ES-I3 (cell line): ENCODE measurements around the gene DDAH1.

ENCODE experiments used
- H3K36me3 ChIP-seq: 2 replicates; pipeline ENCODE4 v1.6.1; 2013; ENCODE audit warnings: mild to moderate bottlenecking, low read length, control low read depth, moderate library complexity; ENCODE audit not compliant: insufficient read depth
- H3K4me1 ChIP-seq: 2 replicates; pipeline ENCODE4 v1.6.1; 2013; ENCODE audit warnings: mild to moderate bottlenecking, control low read depth, low read length; ENCODE audit not compliant: insufficient read depth
- H3K9ac ChIP-seq: 2 replicates; pipeline ENCODE4 v1.6.1; 2013; ENCODE audit warnings: low read depth, mild to moderate bottlenecking, low read length, moderate library complexity
- H3K9me3 ChIP-seq: 2 replicates; pipeline ENCODE4 v1.6.1; 2013; ENCODE audit warnings: mild to moderate bottlenecking, low read length, moderate library complexity; ENCODE audit not compliant: control insufficient read depth, insufficient read depth

Gene DDAH1

GRCh38 chr1:85462931-85463649 lies 1.9 kb downstream of the DDAH1 start:
- no peaks in the 10 kb centered on the region for H3K36me3 ChIP-seq
- H3K4me1 ChIP-seq: peaks cover 16% of the 10 kb centered on the region
- H3K9me3 ChIP-seq: no peaks in the 10 kb centered on the region
- peak overlapping the region; percentile 87; the same call in 1 of the 2 replicates for H3K9ac ChIP-seq

DNA sequence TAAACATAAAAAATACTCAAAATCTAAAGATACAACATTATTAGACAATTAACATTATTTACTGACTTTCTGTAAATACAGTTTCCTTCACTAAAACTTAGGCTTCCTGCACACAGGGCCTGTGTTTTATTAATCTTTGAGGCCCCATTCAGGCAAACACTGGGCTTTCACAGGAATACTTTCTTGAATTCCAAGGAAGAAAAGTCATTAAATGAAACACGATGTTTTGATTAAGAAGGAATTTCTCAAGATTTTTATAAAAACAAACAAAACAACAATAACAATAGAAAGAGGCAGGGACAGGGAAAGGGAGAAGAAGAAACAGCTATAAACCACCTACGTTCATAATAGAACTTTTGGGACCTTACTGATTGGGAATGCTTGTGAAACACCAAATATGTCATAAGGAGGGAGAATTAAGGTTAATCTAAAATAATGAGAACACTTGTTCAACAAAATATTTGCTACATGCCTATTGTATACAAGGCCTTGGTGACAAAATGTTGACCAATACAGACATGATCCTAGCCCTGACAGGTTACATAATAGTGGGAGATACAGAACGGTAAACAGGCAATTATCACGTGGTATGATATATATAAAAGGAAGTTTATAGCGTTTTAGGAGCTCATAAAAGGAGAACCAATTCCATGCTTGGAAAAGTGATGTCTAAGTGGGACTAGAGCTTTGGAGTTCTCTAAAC lies 3.6 kb downstream of the DDAH1 start:
- Histone ChIP-seq H3K9me3 (no peaks in the 10 kb centered on the region), H3K9ac (no peak overlapping the region), H3K4me1 (peaks cover 16% of the 10 kb centered on the region), H3K36me3 (no peaks in the 10 kb centered on the region)

DNA sequence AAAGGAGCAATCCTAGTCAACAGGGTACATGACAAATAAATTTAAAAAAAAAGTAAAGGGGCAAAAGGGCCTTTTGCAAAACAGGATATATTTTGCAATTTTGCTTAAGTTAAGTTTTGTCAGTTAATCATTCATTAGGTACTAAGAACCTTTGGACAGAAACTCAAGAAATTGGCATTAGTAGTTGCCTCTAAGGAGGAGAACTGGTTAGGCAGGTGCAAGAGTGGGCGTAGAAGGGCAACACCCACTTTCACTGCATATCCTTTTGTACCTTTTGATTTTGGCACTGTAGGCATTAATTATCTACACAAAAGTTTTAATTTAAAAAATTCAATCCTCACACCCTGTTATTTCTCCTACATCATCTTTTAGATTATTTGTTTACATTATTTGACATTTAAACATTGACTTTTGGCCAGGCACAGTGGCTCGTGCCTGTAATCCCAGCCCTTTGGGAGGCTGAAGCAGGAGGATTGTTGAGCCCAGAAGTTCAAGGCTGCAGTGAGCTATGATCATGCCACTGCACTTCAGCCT lies 4.3 kb downstream of the DDAH1 start:
- H3K9ac ChIP-seq: no peak overlapping the region
- no peaks in the 10 kb centered on the region for H3K9me3 ChIP-seq
- peaks cover 16% of the 10 kb centered on the region for H3K4me1 ChIP-seq
- no peaks in the 10 kb centered on the region for H3K36me3 ChIP-seq

DNA sequence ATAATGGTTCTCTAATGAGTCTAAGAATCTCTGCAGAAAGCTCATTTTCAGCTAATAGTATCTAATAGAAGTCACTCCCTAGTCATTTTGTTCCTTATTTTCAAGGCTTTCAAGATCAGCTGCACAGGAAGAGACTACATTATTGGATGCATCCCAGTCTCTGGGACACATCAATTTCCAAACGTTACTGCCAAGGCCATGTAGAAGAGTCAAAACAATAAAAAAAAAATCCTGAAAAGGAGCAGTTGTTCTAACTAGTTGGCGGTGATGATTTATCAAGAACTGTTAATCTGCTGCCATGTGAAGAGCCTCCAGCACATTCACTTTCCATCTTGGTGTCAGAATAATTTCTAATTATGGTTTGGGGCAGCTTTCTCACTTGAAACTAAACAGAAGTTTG lies 5.7 kb downstream of the DDAH1 start:
- no peaks in the 10 kb centered on the region for H3K9me3 ChIP-seq
- no peak overlapping the region for H3K9ac ChIP-seq
- no peaks in the 10 kb centered on the region for H3K36me3 ChIP-seq
- peaks cover 16% of the 10 kb centered on the region for H3K4me1 ChIP-seq

- Histone ChIP-seq H3K9ac (no peak overlapping the region), H3K9me3 (no peaks in the 10 kb centered on the region), H3K4me1 (peaks cover 17% of the 10 kb centered on the region), H3K36me3 (no peaks in the 10 kb centered on the region)
Observed at GRCh38 chr1:85454214-85454613, 10.7 kb downstream of the DDAH1 start.

GRCh38 chr1:85453640-85454194 lies 11.2 kb downstream of the DDAH1 start:
- H3K36me3 ChIP-seq: no peaks in the 10 kb centered on the region
- H3K9ac ChIP-seq: no peak overlapping the region
- H3K9me3 ChIP-seq: no peaks in the 10 kb centered on the region
- peaks cover 17% of the 10 kb centered on the region for H3K4me1 ChIP-seq

- H3K36me3 ChIP-seq: no peaks in the 10 kb centered on the region
- no peak overlapping the region for H3K9ac ChIP-seq
- H3K4me1 ChIP-seq: peaks cover 17% of the 10 kb centered on the region
- H3K9me3 ChIP-seq: no peaks in the 10 kb centered on the region
Observed at GRCh38 chr1:85452948-85453347, 12.0 kb downstream of the DDAH1 start.

- no peaks in the 10 kb centered on the region for H3K9me3 ChIP-seq
- H3K9ac ChIP-seq: no peak overlapping the region
- peaks cover 32% of the 10 kb centered on the region for H3K4me1 ChIP-seq
- no peaks in the 10 kb centered on the region for H3K36me3 ChIP-seq
Observed at GRCh38 chr1:85451236-85451830, 13.6 kb downstream of the DDAH1 start.

DNA sequence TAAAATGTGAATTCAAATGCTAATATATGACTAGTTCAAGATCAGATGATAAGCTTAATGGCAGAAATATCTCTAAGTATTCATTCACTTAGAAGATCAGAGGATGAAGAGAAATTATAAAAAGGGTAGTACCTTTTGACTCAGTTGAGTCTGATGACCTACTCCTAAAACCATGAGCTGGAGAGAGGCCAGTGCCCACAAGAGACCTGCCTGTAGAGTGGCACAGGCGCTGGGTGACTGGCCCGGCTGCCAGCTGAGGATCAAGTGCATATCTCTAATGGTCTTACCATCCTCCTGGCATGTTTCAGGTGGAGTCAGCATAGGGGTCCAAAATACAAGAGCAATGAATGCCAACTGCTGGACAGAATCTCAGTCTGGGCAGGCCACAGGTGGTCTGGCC lies 14.1 kb downstream of the DDAH1 start:
- Histone ChIP-seq H3K9me3 (no peaks in the 10 kb centered on the region), H3K36me3 (no peaks in the 10 kb centered on the region), H3K4me1 (peaks cover 32% of the 10 kb centered on the region), H3K9ac (no peak overlapping the region)

- no peaks in the 10 kb centered on the region for H3K9me3 ChIP-seq
- H3K9ac ChIP-seq: no peak overlapping the region
- peaks cover 32% of the 10 kb centered on the region for H3K4me1 ChIP-seq
- H3K36me3 ChIP-seq: no peaks in the 10 kb centered on the region
Observed at GRCh38 chr1:85449356-85449755, 15.6 kb downstream of the DDAH1 start.

GRCh38 chr1:85448358-85448757 lies 16.6 kb downstream of the DDAH1 start:
- Histone ChIP-seq H3K4me1 (peaks cover 32% of the 10 kb centered on the region), H3K9ac (no peak overlapping the region), H3K36me3 (no peaks in the 10 kb centered on the region), H3K9me3 (no peaks in the 10 kb centered on the region)

GRCh38 chr1:85447006-85447943 lies 17.7 kb downstream of the DDAH1 start:
- Histone ChIP-seq H3K9me3 (no peaks in the 10 kb centered on the region), H3K4me1 (peaks cover 27% of the 10 kb centered on the region), H3K36me3 (no peaks in the 10 kb centered on the region), H3K9ac (no peak overlapping the region)

GRCh38 chr1:85445906-85446305 lies 19.1 kb downstream of the DDAH1 start:
- Histone ChIP-seq H3K9ac (no peak overlapping the region), H3K36me3 (no peaks in the 10 kb centered on the region), H3K9me3 (no peaks in the 10 kb centered on the region), H3K4me1 (peaks cover 15% of the 10 kb centered on the region)

DNA sequence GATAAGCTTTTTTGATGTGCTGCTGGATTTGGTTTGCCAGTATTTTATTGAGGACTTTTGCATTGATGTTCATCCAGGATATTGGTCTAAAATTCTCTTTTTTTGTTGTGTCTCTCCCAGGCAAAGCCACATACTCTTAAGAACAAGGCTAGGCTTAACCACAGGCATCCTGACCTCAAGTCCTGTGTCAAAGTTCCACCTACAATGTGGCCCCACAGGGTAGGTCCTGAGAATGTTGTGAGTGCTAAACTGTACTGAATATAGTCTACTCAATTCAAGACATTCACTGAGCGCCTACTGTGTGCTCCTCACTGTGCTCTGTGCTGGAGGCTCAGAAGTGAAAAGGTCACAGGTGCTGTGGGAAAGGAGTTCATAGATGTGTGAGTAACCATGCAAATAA lies 20.6 kb downstream of the DDAH1 start:
- no peaks in the 10 kb centered on the region for H3K9me3 ChIP-seq

More for the DNA sequence above, 20.6 kb downstream of the DDAH1 start:
- no peaks in the 10 kb centered on the region for H3K36me3 ChIP-seq
- H3K4me1 ChIP-seq: peaks cover 15% of the 10 kb centered on the region
- no peak overlapping the region for H3K9ac ChIP-seq
